ENCODE measurements around the gene GPR107. TPM values are rescaled to one million over a fixed set of nuclear protein-coding genes. Genes with fewer than 3 reads are reported as not detected.

The GPR107 gene
- total RNA-seq, 1 experiment from 2014 or later = 77.4 TPM

- ChIA-PET CTCF (no interaction called here), POLR2A (ENCODE audit: unreplicated experiment) (no interaction called here)
- no peak for TF ChIP-seq CTCF (conservative IDR thresholded peaks at IDR 0.05)
- no peak for TF ChIP-seq EZH2 (IDR thresholded peaks at IDR 0.05; ENCODE audit: low read depth)
- no peaks in the 10 kb centered on the region for H3K9me3 ChIP-seq (ENCODE audit: insufficient read depth, low read depth)
- H3K9me2 ChIP-seq (ENCODE audit: insufficient read depth) = no peaks in the 10 kb centered on the region
- no peaks in the 10 kb centered on the region for H3K27me3 ChIP-seq (ENCODE audit: insufficient read depth, low read depth)
- H3K4me2 ChIP-seq = no peak overlapping the region
- no TSS peak for BruUV-seq (replicated peaks)
- no peak overlapping the region for H3K27ac ChIP-seq
- peaks cover 22% of the 10 kb centered on the region for H4K20me1 ChIP-seq (ENCODE audit: insufficient read depth)
- peaks cover 11% of the 10 kb centered on the region for H3K4me1 ChIP-seq (replicated peaks; ENCODE audit: insufficient read depth)
- intact Hi-C loops (cut with micrococcal nuclease; ENCODE audit: unreplicated experiment) = no loop called here
- H3K79me2 ChIP-seq (ENCODE audit: low read depth) = peaks cover 24% of the 10 kb centered on the region
- H3K4me3 ChIP-seq = no peak overlapping the region
- no peaks in the 10 kb centered on the region for H3F3A ChIP-seq (ENCODE audit: insufficient read depth, low read depth)
- no peak for DNase-seq
- H2AFZ ChIP-seq = no peak overlapping the region
- no peaks in the 10 kb centered on the region for H3K36me3 ChIP-seq (ENCODE audit: low read depth)
Measured at GRCh38 chr9:130185017-130185416, 131.3 kb downstream of the GPR107 start.

GRCh38 chr9:130185490-130186031, 131.9 kb downstream of the GPR107 start:
- no peaks in the 10 kb centered on the region for H3K9me3 ChIP-seq (ENCODE audit: insufficient read depth, low read depth)
- no peaks in the 10 kb centered on the region for H3K27me3 ChIP-seq (ENCODE audit: insufficient read depth, low read depth)
- BruUV-seq (replicated peaks) = no TSS peak
- no peaks in the 10 kb centered on the region for H3K36me3 ChIP-seq (ENCODE audit: low read depth)
- H2AFZ ChIP-seq = no peak overlapping the region
- no peak overlapping the region for H3K4me3 ChIP-seq
- intact Hi-C loops (cut with micrococcal nuclease; ENCODE audit: unreplicated experiment) = loop anchor here (2.0 kb wide), 2 partner anchors 57 to 67 kb away; no protein-coding TSS in a partner anchor
- no peak overlapping the region for H3K4me2 ChIP-seq
- H3K4me1 ChIP-seq (replicated peaks; ENCODE audit: insufficient read depth) = peaks cover 11% of the 10 kb centered on the region
- H3F3A ChIP-seq (ENCODE audit: insufficient read depth, low read depth) = no peaks in the 10 kb centered on the region
- no peaks in the 10 kb centered on the region for H3K9me2 ChIP-seq (ENCODE audit: insufficient read depth)
- TF ChIP-seq EZH2 (IDR thresholded peaks at IDR 0.05; ENCODE audit: low read depth) (no peak), CTCF (conservative IDR thresholded peaks at IDR 0.05) (no peak)
- ChIA-PET CTCF (interaction anchor here (0.5 kb wide), 1 partner anchor 50 kb away, joined by 3 read pairs; no protein-coding TSS in a partner anchor), POLR2A (ENCODE audit: unreplicated experiment) (no interaction called here)
- peaks cover 24% of the 10 kb centered on the region for H3K79me2 ChIP-seq (ENCODE audit: low read depth)
- H4K20me1 ChIP-seq (ENCODE audit: insufficient read depth) = peaks cover 22% of the 10 kb centered on the region
- no peak overlapping the region for H3K27ac ChIP-seq
- no peak for DNase-seq

- H3K79me2 ChIP-seq (ENCODE audit: low read depth) = peaks cover 24% of the 10 kb centered on the region
Measured at GRCh38 chr9:130186051-130186450, 132.3 kb downstream of the GPR107 start.

More at GRCh38 chr9:130186051-130186450, 132.3 kb downstream of the GPR107 start:
- Histone ChIP-seq H3K4me3 (no peak overlapping the region), H3K9me3 (ENCODE audit: insufficient read depth, low read depth) (no peaks in the 10 kb centered on the region), H3F3A (ENCODE audit: insufficient read depth, low read depth) (no peaks in the 10 kb centered on the region), H3K4me2 (no peak overlapping the region), H3K36me3 (ENCODE audit: low read depth) (no peaks in the 10 kb centered on the region), H4K20me1 (ENCODE audit: insufficient read depth) (peaks cover 22% of the 10 kb centered on the region), H3K4me1 (replicated peaks; ENCODE audit: insufficient read depth) (peaks cover 11% of the 10 kb centered on the region), H2AFZ (no peak overlapping the region), H3K9me2 (ENCODE audit: insufficient read depth) (no peaks in the 10 kb centered on the region), H3K27ac (no peak overlapping the region), H3K27me3 (ENCODE audit: insufficient read depth, low read depth) (no peaks in the 10 kb centered on the region)
- CTCF ChIA-PET = interaction anchor here (0.5 kb wide), 1 partner anchor 50 kb away, joined by 3 read pairs; no protein-coding TSS in a partner anchor
- DNase-seq = no peak
- no TSS peak for BruUV-seq (replicated peaks)
- POLR2A ChIA-PET (ENCODE audit: unreplicated experiment) = no interaction called here
- intact Hi-C loops (cut with micrococcal nuclease; ENCODE audit: unreplicated experiment) = loop anchor here (2.0 kb wide), 2 partner anchors 57 to 67 kb away; no protein-coding TSS in a partner anchor
- TF ChIP-seq CTCF (conservative IDR thresholded peaks at IDR 0.05) = no peak
- TF ChIP-seq EZH2 (IDR thresholded peaks at IDR 0.05; ENCODE audit: low read depth) = no peak

All from PC-9 (cell line).